ENCODE results near the gene TROAP.
A peak's percentile ranks its signal among the peaks of the same experiment; 100 is the strongest.

TROAP gene

GRCh38 chr12:49352351-49352750 is 29.3 kb downstream of the TROAP start:
- DNase-seq (ENCODE audit: low spot score) (no peak), ATAC-seq (ENCODE audit: low read depth) (no peak)
- H3K9me3 ChIP-seq (ENCODE audit: severe bottlenecking): no peaks in the 10 kb centered on the region
- H3K27ac ChIP-seq (ENCODE audit: poor library complexity, severe bottlenecking): no peak overlapping the region
- peaks cover 4% of the 10 kb centered on the region for H3K4me1 ChIP-seq (ENCODE audit: insufficient read depth, poor library complexity, severe bottlenecking)
- no peak overlapping the region for H3K4me3 ChIP-seq (ENCODE audit: severe bottlenecking)
- no peaks in the 10 kb centered on the region for H3K36me3 ChIP-seq (ENCODE audit: low read depth)
- TF ChIP-seq CTCF (IDR thresholded peaks at IDR 0.05; ENCODE audit: poor library complexity, severe bottlenecking): no peak
- H3K27me3 ChIP-seq (ENCODE audit: insufficient read depth, poor library complexity, severe bottlenecking): peaks cover 3% of the 10 kb centered on the region

- Histone ChIP-seq H3K27ac (ENCODE audit: poor library complexity, severe bottlenecking) (no peak overlapping the region), H3K4me1 (ENCODE audit: insufficient read depth, poor library complexity, severe bottlenecking) (peaks cover 28% of the 10 kb centered on the region), H3K4me3 (ENCODE audit: severe bottlenecking) (no peak overlapping the region), H3K36me3 (ENCODE audit: low read depth) (no peaks in the 10 kb centered on the region), H3K27me3 (ENCODE audit: insufficient read depth, poor library complexity, severe bottlenecking) (no peaks in the 10 kb centered on the region), H3K9me3 (ENCODE audit: severe bottlenecking) (no peaks in the 10 kb centered on the region)
- no peak for ATAC-seq (ENCODE audit: low read depth)
- no peak for DNase-seq (ENCODE audit: low spot score)
- no peak for TF ChIP-seq CTCF (IDR thresholded peaks at IDR 0.05; ENCODE audit: poor library complexity, severe bottlenecking)
Measured at GRCh38 chr12:49355913-49356312, 32.9 kb downstream of the TROAP start.

DNA sequence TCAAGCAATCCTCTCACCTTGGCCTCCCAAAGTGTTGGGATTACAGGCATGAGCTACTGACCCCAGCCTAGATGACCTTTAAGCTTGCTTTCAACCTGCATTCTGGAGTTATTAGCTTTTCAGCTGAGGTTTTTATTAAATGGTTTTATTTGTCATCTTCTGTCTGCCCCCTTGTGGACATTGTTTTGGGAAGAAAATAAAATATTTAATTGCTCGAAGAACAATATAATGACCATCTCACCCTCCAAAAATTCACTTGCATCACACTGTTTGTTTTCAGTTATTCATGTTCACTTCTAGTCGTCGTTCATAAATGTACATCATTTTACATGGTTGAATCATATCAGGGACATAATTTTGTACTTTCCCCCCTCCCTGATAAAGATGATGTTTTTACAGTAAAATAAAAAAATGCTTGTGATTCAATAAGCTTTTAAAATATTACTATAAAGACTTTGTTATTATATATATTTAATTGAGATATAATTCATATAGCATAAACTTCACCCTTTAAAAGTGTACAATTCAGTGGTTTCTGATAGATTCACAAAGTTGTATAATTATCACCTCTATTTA is 34.1 kb downstream of the TROAP start:
- ATAC-seq (ENCODE audit: low read depth): peak; percentile 70
- H3K4me3 ChIP-seq (ENCODE audit: severe bottlenecking): no peak overlapping the region
- peaks cover 28% of the 10 kb centered on the region for H3K4me1 ChIP-seq (ENCODE audit: insufficient read depth, poor library complexity, severe bottlenecking)
- H3K9me3 ChIP-seq (ENCODE audit: severe bottlenecking): no peaks in the 10 kb centered on the region
- H3K27me3 ChIP-seq (ENCODE audit: insufficient read depth, poor library complexity, severe bottlenecking): no peaks in the 10 kb centered on the region
- H3K27ac ChIP-seq (ENCODE audit: poor library complexity, severe bottlenecking): peak overlapping the region; percentile 54
- DNase-seq (ENCODE audit: low spot score): no peak
- peak; percentile 76 for TF ChIP-seq CTCF (IDR thresholded peaks at IDR 0.05; ENCODE audit: poor library complexity, severe bottlenecking)
- H3K36me3 ChIP-seq (ENCODE audit: low read depth): no peaks in the 10 kb centered on the region

DNA sequence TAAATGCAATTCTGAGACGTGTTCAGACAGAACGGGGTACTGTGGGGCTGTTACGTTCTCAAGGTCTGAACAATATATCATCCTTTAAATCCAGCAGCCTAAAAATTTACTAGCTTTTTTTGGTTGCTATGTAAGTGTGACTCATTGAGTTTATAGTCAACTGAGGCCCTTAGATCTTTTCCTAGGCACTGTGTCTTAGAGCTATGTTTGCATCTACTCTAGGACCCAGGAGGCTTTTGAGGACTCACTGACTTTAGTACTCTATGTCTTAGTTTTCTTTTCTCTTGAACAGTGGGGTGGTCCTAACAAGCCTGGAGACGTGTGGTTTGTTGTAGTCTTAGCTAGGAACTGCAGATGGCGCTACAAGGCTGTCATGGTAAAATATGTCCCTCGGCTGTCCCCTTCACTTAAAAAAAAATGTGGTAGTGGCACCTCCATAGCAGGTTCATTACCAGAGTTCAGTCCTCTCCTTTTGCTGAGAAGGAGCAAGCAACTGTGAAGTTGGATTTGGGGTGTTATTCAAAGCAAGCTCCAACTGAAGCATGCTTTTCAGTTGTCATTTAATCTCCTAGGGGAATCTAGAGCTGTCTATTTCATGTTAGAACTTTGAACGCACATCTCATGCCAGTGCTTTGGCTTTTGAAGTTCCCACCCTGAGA is 35.6 kb downstream of the TROAP start:
- DNase-seq (ENCODE audit: low spot score) (no peak), ATAC-seq (ENCODE audit: low read depth) (peak; percentile 59)
- no peaks in the 10 kb centered on the region for H3K9me3 ChIP-seq (ENCODE audit: severe bottlenecking)
- no peak overlapping the region for H3K4me3 ChIP-seq (ENCODE audit: severe bottlenecking)
- peak overlapping the region; percentile 54 for H3K27ac ChIP-seq (ENCODE audit: poor library complexity, severe bottlenecking)
- H3K36me3 ChIP-seq (ENCODE audit: low read depth): no peaks in the 10 kb centered on the region
- TF ChIP-seq CTCF (IDR thresholded peaks at IDR 0.05; ENCODE audit: poor library complexity, severe bottlenecking): peak; percentile 89
- H3K27me3 ChIP-seq (ENCODE audit: insufficient read depth, poor library complexity, severe bottlenecking): no peaks in the 10 kb centered on the region
- H3K4me1 ChIP-seq (ENCODE audit: insufficient read depth, poor library complexity, severe bottlenecking): peaks cover 28% of the 10 kb centered on the region

DNA sequence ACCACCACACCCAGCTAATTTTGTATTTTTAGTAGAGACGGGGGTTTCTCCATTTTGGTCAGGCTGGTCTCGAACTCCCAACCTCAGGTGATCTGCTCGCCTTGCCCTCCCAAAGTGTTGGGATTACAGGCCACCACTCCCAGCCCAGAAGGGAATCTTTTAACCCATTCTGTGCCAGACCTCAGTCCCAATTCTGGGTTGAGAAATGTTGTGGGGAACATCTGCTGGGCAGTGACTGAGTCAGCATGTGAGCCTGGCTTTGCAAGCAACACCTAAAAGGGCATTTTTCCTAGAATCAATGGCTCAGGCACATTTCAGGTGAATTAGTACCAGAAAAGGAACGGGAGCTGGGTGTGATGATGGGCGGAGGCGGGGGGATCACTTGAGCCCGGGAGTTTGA is 36.6 kb downstream of the TROAP start:
- Histone ChIP-seq H3K36me3 (ENCODE audit: low read depth) (no peaks in the 10 kb centered on the region), H3K27ac (ENCODE audit: poor library complexity, severe bottlenecking) (no peak overlapping the region), H3K4me1 (ENCODE audit: insufficient read depth, poor library complexity, severe bottlenecking) (peaks cover 29% of the 10 kb centered on the region), H3K9me3 (ENCODE audit: severe bottlenecking) (no peaks in the 10 kb centered on the region), H3K4me3 (ENCODE audit: severe bottlenecking) (no peak overlapping the region), H3K27me3 (ENCODE audit: insufficient read depth, poor library complexity, severe bottlenecking) (no peaks in the 10 kb centered on the region)
- no peak for DNase-seq (ENCODE audit: low spot score)
- peak; percentile 23; the same call in 1 of the 3 replicates for ATAC-seq (ENCODE audit: low read depth)
- no peak for TF ChIP-seq CTCF (IDR thresholded peaks at IDR 0.05; ENCODE audit: poor library complexity, severe bottlenecking)

Measured in RWPE2 (cell line).